Adrenal gland (tissue), 12 donors: Measurements from ENCODE around the gene PYGB. TPM values are rescaled to one million over a fixed set of nuclear protein-coding genes. Genes with fewer than 3 reads are reported as not detected.

ENCODE experiments used
- DNase-seq, 7 donors: peaks; one replicate each; pipeline ENCODE4 v3.0.0-alpha.2; 2019 to 2020
- H3K27ac ChIP-seq, 5 donors: fragments of 200-600 bp; sonication (generic) in 4 of 5; 1 replicate in 3 of 5; 2 replicates in 2 of 5; pipeline versions ENCODE4 v1.5.1 to v1.8.0; 2016 to 2020; ENCODE audit warnings: mild to moderate bottlenecking in 1 of 5
- H3K27me3 ChIP-seq: fragments of 200-600 bp; 2 replicates; pipeline ENCODE4 v1.8.0; 2021
- H3K36me3 ChIP-seq, 2 donors: fragments of 200-600 bp; replicated peaks in 1 of 2; 1 replicate in 1 of 2; 2 replicates in 1 of 2; pipeline versions ENCODE4 v1.5.1 to v1.8.0; 2018 to 2022
- H3K4me1 ChIP-seq, 2 donors: fragments of 200-600 bp; replicated peaks in 1 of 2; 1 replicate in 1 of 2; 2 replicates in 1 of 2; pipeline versions ENCODE4 v1.5.1 to v1.8.0; 2018 to 2021
- H3K4me3 ChIP-seq, 4 donors: fragments of 200-600 bp; sonication (generic) in 3 of 4; one replicate each; pipeline ENCODE4 v1.5.1; 2016 to 2018
- H3K9me3 ChIP-seq, 3 donors: fragments of 200-600 bp; sonication (generic) in 1 of 3; replicated peaks in 1 of 3; 1 replicate in 2 of 3; 2 replicates in 1 of 3; pipeline versions ENCODE4 v1.5.1 to v1.8.0; 2016 to 2021
- CTCF ChIP-seq, 6 experiments: fragments of 450-650 bp in 4 of 6; fragments of 200-600 bp in 2 of 6; sonication (generic) in 1 of 6; IDR thresholded peaks; 1 replicate in 5 of 6; 2 replicates in 1 of 6; pipeline versions ENCODE4 v1.5.1 to v1.8.0; 2016 to 2021; ENCODE audit warnings: antibody characterized with exemption in 6 of 6, mild to moderate bottlenecking in 2 of 6, moderate library complexity in 1 of 6
- POLR2A ChIP-seq, 2 donors: fragments of 450-650 bp; IDR thresholded peaks; one replicate each; pipeline ENCODE4 v1.6.1; 2017; ENCODE audit warnings: antibody characterized with exemption in 2 of 2, mild to moderate bottlenecking in 2 of 2, moderate library complexity in 1 of 2
- WGBS, 4 donors: extraction: QIAGEN DNeasy Blood & Tissue Kit in 2 of 4; methylation state at CpG; one replicate each; pipeline versions ENCODE4 v1.1.5 to v1.1.7; 2013 to 2017; 5-methylcytosine and 5-hydroxymethylcytosine counted together
- intact Hi-C, 2 donors: fragments of 100-400 bp; cut with DNase I; formaldehyde crosslinking; loops; one replicate each; pipeline versions ENCODE4 v1.14.1 to v1.15.0; 2022 to 2023
- polyA plus RNA-seq, 3 donors: library from polyadenylated mRNA; stranded (reverse); fragments of 200-250 nt in 2 of 3; fragments of 350-450 nt in 1 of 3; fragmentation: Illumina TruSeq in 1 of 3; extraction: RNeasy Lipid Tissue Mini Kit (QIAGEN cat#74804) in 1 of 3; gene quantifications; one replicate each; pipeline ENCODE4 v1.2.3, GENCODE V29; 2013 to 2014
- total RNA-seq, 9 donors: library from RNA; depleted of rRNA in 4 of 9; stranded (reverse); fragments of >200 nt in 4 of 9; fragments of 120-200 nt in 1 of 9; fragmentation: NEBNext Ultra II Directional in 1 of 9; extraction: Animal tissue kit (Norgen Biotek cat#: 25700) in 1 of 9; gene quantifications; one replicate each; pipeline versions ENCODE4 v1.1.0 to v1.2.4, GENCODE V29; 2013 to 2023
- donor health status: healthy with polysubstance abuse.
- donor health status: Bipolar disorder and iron deficiency.
- donor health status: DM: yes; HTN: yes; CAD: no.
- donor health status: DM: no; HTN: no; CAD: no.
- donor health status: DM: no; HTN: no; CAD: no.
- donor health status: DM: yes; HTN: yes; CAD: no.

The PYGB gene
- total and polyA plus RNA-seq, 12 donors, result 15.7 to 118 (median 71.4) TPM

- 92 to 98% (median 95%) methylated on average over 20 to 26 of the region's 26 CpGs for WGBS, 4 donors
- no peak for TF ChIP-seq POLR2A (IDR thresholded peaks at IDR 0.05)
- H3K36me3 ChIP-seq, result peaks cover 0 to 79% of the 10 kb centered on the region in 2 donors
- peak in 5 of 7 donors; percentile 4 to 49 (median 10) for DNase-seq
- H3K27me3 ChIP-seq, result no peaks in the 10 kb centered on the region
- H3K27ac ChIP-seq, result no peak overlapping the region
- no peaks in the 10 kb centered on the region for H3K9me3 ChIP-seq
- no peaks in the 10 kb centered on the region for H3K4me1 ChIP-seq
- no peak overlapping the region for H3K4me3 ChIP-seq
- intact Hi-C loops, result no loop called here
Observed at GRCh38 chr20:25278636-25279361, 30.9 kb downstream of the PYGB start.

GRCh38 chr20:25279403-25279802, 31.5 kb downstream of the PYGB start:
- H3K4me3 ChIP-seq, result no peak overlapping the region
- H3K4me1 ChIP-seq, result no peaks in the 10 kb centered on the region
- no peaks in the 10 kb centered on the region for H3K27me3 ChIP-seq
- H3K27ac ChIP-seq, result peak overlapping the region in 1 of 5 donors; percentile 21
- H3K9me3 ChIP-seq, result no peaks in the 10 kb centered on the region
- WGBS, 4 donors, result 90 to 96% (median 94%) methylated on average over 9 of the region's 9 CpGs
- TF ChIP-seq CTCF (IDR thresholded peaks at IDR 0.05), result no peak
- DNase-seq, result peak in 4 of 7 donors; percentile 3 to 45 (median 7)
- H3K36me3 ChIP-seq, result peaks cover 0 to 81% of the 10 kb centered on the region in 2 donors
- intact Hi-C loops, result no loop called here

GRCh38 chr20:25280051-25280573, 32.2 kb downstream of the PYGB start:
- WGBS, 4 donors, result 80 to 100% (median 86%) methylated on average over 1 to 15 of the region's 15 CpGs
- Histone ChIP-seq H3K27ac (peak overlapping the region in 1 of 5 donors; percentile 21), H3K4me1 (no peaks in the 10 kb centered on the region), H3K27me3 (no peaks in the 10 kb centered on the region), H3K9me3 (no peaks in the 10 kb centered on the region), H3K36me3 (peaks cover 0 to 81% of the 10 kb centered on the region in 2 donors), H3K4me3 (no peak overlapping the region)
- intact Hi-C loops, result no loop called here
- TF ChIP-seq CTCF (IDR thresholded peaks at IDR 0.05) (no peak), POLR2A (IDR thresholded peaks at IDR 0.05) (no peak)
- peak in 5 of 7 donors; percentile 6 to 93 (median 11) for DNase-seq

- peaks cover 0 to 86% of the 10 kb centered on the region in 2 donors for H3K36me3 ChIP-seq
- no peaks in the 10 kb centered on the region for H3K4me1 ChIP-seq
- no peak overlapping the region for H3K27ac ChIP-seq
- H3K4me3 ChIP-seq, result no peak overlapping the region
- 91 to 95% (median 95%) methylated on average over 14 to 33 of the region's 33 CpGs for WGBS, 4 donors
- H3K9me3 ChIP-seq, result no peaks in the 10 kb centered on the region
- intact Hi-C loops, result no loop called here
- DNase-seq, result peak in 5 of 7 donors; percentile 7 to 50 (median 11)
- H3K27me3 ChIP-seq, result no peaks in the 10 kb centered on the region
- TF ChIP-seq CTCF (IDR thresholded peaks at IDR 0.05), result no peak
- TF ChIP-seq POLR2A (IDR thresholded peaks at IDR 0.05), result no peak
Observed at GRCh38 chr20:25280574-25281535, 33.0 kb downstream of the PYGB start.
